HL-60/S4 treated with retinoic acid at 250 ng/mL for 4 days and 3 days (cell line): ENCODE measurements around the gene ZMYND8.
"Not testable (repeated sequence)": the region's sequence is repeated elsewhere in the genome, so short reads cannot be mapped to it uniquely, and the experiment has no call there.

ENCODE experiments used
- in situ Hi-C: fragments of 300-500 bp; cut with MboI; formaldehyde crosslinking; loops from 2 replicates; pipeline ENCODE4 v1.7.0; 2022; ENCODE audit warnings: low sequenced_read_pairs

The ZMYND8 gene

DNA sequence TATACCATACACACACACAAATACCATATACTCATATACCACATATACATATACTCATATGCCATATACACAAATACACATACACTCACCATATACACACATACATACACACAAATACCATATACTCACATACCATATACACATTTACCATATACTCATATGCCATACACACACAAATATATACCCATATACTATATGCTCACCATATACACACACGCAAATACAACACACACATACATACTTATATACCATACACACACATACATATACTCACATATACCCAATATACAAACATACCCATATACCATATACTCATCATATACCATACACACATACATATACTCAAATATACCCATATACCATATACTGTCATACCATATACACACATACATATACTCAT is 99.2 kb downstream of the ZMYND8 start:
- in situ Hi-C loops: no loop called here

- in situ Hi-C loops: no loop called here
Measured at GRCh38 chr20:47256668-47257236, 99.7 kb downstream of the ZMYND8 start.

GRCh38 chr20:47253872-47254271 is 102.6 kb downstream of the ZMYND8 start:
- in situ Hi-C loops: no loop called here

DNA sequence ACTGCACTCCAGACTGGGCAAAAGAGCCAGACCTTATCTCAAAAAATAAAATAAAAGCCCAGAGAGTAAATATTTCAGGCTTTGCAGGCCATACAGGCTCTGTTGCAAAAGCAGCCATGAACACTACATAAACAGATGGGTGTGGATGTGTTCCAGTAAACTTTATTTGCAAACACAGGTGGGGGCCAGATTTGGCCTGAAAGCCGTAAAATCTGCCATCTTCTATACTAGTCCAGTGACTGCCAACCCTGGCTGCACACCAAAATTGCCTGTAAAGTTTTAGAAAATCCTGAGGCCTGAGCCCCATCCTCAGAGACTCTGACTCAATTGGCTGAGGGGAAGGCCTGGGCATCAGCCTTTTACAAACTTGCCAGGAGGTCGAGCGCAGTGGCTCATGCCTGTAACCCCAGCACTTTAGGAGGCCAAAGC is 103.6 kb downstream of the ZMYND8 start:
- in situ Hi-C loops: no loop called here

- in situ Hi-C loops: no loop called here
Measured at GRCh38 chr20:47251154-47252020, 105.1 kb downstream of the ZMYND8 start.

DNA sequence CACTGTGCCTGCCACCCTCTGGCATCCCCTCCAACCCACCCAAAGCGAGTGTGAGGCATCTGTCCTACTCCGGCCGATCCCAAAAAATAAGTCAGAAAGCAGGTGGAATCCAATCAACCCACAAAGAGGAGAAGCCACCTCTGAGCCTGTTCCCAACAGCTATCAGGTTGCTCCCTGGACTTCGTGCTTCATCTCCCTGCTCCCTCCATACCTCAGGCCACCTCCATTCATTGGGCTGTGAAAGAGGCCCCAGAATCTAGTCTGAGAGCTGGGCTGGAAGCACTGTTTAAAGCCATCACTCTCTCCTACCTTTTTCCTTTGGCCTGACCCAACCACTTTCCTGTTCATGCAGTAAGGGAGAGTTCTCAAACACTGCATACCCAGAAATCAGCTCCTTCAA is 106.1 kb downstream of the ZMYND8 start:
- in situ Hi-C loops: no loop called here

- in situ Hi-C loops: no loop called here
Measured at GRCh38 chr20:47249913-47250312, 106.6 kb downstream of the ZMYND8 start.

DNA sequence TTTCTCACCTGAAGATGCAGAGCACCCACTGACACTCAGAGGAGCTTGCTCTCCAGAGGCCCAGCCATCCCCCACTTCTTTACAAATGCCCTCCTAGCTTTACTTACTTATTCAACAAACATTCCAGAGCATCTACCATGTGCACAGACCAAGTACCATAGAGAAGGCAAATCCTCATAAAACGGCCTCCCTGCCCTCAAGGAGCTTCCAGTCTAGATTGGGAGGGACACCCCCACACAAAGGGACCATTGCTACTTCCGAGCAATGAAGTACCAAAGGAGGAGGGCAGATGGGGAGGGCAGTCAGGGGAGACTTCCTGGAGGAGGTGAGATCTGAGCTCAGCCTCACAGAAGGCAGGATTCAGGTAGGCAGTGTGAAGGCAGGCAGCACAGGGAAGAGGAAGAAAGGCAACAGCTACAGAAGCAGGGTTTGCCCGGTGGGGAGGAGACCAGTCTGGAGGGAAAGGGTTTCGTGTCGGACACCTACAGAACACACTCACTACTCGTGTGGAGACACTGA is 108.0 kb downstream of the ZMYND8 start:
- in situ Hi-C loops: no loop called here

- in situ Hi-C loops: no loop called here
Measured at GRCh38 chr20:47247972-47248371, 108.5 kb downstream of the ZMYND8 start.

GRCh38 chr20:47246061-47246777 is 110.3 kb downstream of the ZMYND8 start:
- in situ Hi-C loops: no loop called here

- in situ Hi-C loops: not testable (repeated sequence)
Measured at GRCh38 chr20:47245166-47245565, 111.3 kb downstream of the ZMYND8 start.

- in situ Hi-C loops: no loop called here
Measured at GRCh38 chr20:47244451-47244850, 112.0 kb downstream of the ZMYND8 start.

DNA sequence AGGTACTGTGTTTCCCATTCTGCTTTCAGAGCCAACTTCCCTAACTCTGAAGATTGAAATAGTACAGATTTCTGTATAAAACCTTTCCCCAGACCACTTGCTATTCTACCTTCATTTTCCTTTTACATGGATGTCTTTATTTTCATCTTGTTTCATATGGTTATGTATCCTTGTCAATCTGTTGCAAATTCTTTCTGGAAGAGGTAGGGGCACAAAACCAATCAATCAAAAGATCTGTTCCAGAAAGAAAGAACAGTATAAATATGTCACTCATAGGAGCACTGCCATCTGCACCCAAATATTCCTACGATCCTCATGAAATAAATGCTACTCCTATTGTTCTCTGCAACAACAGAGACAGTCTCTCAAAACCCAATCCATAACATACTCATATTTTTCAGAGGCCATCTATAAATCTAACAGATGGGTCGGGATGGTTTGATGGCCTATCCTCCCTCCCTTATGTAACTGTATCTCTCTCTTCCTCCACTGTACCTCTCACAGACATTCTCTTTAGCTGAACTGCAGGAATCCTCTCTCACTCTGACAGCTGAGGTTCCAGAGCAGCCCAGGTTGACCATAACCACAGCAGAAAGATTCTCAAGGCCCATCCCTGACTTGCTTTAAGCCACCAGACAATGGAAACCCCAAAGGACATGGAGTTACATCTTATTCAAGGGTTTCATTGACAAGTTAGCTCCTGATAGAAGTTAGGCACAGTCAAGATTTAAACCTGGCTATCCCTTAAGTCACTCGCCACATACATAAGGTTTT is 112.8 kb downstream of the ZMYND8 start:
- in situ Hi-C loops: no loop called here

DNA sequence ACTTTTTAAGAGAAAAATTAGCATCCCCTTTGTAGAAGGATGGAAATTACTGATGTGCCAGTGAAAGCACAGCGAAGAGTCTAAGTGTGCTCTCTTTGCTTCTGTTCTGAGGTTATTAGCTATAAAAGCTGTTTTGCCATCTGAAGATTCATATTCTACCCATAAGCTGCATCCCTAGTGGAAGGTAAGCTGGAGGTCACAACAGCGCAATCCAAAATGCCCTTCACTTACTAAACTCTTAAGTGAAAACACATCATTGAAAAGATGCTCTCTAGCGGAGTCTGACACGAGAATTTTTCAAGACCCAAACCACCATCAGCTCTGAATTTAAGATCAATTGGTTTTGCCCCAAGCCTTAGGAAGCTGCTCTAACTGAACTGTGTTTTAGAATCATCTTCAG is 113.5 kb downstream of the ZMYND8 start:
- in situ Hi-C loops: no loop called here

DNA sequence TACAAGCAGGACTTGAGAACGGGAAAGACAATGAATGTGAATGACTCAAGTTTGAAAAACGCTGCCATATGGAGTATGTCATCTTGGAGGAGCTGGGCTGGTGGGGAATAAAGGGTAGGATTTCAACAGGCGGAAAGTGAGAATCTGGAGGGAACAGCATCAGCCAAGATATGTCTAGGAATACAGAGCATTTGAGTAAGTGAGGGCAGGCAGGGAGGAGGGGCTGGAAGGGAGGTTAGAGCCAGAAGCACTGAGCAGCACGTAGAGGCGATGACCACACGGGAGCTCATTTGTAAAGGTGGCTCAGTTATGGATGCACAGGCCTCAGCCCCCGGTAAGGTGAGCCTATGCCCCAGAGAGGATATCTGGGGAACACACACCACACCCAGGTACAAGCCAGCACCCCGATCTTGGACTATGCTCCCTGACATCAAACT is 115.1 kb downstream of the ZMYND8 start:
- in situ Hi-C loops: no loop called here

GRCh38 chr20:47240096-47240495 is 116.4 kb downstream of the ZMYND8 start:
- in situ Hi-C loops: not testable (repeated sequence)

DNA sequence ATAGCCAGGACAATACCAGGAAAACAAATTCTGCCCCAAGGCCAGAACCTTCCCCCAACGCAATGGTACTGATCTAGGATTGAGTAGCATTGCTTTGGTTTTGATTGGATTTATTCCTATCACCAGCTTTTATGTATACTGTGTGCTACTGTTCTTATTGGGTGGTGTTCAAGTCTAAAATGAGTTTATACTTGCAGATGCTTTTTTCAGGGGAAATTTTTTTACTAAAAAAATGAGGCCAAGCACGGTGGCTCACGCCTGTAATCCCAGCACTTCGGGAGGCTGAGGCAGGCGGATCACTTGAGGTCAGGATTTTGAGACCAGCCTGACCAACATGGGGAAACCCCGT is 116.8 kb downstream of the ZMYND8 start:
- in situ Hi-C loops: no loop called here

DNA sequence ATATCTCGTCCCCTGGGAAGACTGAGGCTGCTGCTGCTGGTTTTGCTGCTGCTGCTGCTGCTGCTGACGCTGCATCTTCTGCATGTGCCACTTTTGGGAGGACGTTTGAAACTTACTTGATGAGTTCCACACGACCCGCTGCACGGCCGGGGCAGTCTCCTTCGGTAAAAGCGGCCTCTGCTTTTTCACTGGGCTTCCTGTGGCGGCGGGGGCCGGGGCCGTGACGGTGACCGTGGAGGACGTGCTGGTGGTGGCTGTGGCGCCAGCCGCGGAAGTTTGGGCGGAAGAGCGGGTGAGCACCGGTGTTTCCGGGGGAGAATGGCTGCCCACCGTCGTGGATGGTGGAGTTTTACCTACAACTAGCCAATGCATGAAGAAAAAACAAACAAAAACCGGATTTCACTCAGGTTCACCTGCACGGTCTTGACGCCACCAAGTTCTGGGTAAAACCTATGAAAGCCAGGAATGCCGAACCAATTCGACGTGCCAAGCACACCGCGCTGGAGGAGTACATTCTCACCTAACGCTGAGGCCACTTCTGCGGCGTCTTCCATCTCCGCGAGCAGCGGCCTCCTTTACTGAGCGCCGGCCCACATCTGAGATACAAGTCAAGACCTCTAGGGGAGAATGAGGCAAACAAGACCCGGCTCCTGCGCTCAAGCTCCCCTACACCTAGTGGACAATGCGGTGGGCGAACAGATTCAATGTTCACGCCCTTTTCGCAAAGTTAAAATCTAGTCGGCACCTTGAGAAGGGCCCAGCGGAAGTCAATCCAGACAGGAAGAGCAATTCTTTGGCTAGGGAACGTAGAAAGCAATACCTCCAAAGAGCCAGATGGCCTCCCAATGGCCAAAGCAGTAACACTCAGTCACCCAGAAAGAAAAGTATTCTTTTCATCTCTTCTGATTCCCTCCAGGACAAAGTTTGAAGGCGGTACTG is 117.5 kb downstream of the ZMYND8 start:
- in situ Hi-C loops: no loop called here

- in situ Hi-C loops: no loop called here
Measured at GRCh38 chr20:47237715-47238114, 118.8 kb downstream of the ZMYND8 start.

GRCh38 chr20:47236639-47236900 is 119.9 kb downstream of the ZMYND8 start:
- in situ Hi-C loops: no loop called here
